SU-DHL-6 (cell line): ENCODE measurements around the gene PRKAR2A.

Source experiments
- EZH2phosphoT487 ChIP-seq: fragments of 200-600 bp; sonication (generic), shearing (Covaris generic); conservative IDR thresholded peaks from 2 replicates; pipeline ENCODE4 v1.6.1; 2018; ENCODE audit warnings: mild to moderate bottlenecking, antibody characterized with exemption, low read length, moderate library complexity, mixed read lengths
- TF ChIP-seq, protein P1 (sequence below): fragments of 200-600 bp; sonication (generic); IDR thresholded peaks from one replicate; pipeline ENCODE4 v1.5.1; 2017; ENCODE audit warnings: antibody characterized with exemption, mild to moderate bottlenecking, low read length, moderate library complexity; ENCODE audit not compliant: insufficient read depth, poor library complexity, severe bottlenecking

DNA sequence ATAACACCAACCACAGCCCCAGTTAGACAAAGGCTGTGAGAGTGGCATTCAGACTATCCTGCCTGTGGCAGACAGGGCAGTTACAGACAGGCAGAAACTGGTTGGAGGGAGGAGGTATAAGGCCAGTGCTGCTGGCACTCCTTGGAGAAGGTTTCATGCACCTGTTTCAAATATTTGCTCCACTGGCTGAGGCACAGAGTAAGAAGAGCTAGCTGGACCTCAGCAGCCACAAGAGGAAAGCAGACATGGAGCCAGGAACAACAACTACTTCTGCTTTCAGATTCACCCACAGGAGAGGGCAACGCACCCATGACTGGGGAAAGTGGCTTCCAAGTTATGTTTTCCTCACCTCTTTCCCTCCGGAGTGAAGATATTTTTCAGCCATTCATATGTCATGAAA, 11.5 kb upstream of the PRKAR2A start:
- TF ChIP-seq, protein P1, sequence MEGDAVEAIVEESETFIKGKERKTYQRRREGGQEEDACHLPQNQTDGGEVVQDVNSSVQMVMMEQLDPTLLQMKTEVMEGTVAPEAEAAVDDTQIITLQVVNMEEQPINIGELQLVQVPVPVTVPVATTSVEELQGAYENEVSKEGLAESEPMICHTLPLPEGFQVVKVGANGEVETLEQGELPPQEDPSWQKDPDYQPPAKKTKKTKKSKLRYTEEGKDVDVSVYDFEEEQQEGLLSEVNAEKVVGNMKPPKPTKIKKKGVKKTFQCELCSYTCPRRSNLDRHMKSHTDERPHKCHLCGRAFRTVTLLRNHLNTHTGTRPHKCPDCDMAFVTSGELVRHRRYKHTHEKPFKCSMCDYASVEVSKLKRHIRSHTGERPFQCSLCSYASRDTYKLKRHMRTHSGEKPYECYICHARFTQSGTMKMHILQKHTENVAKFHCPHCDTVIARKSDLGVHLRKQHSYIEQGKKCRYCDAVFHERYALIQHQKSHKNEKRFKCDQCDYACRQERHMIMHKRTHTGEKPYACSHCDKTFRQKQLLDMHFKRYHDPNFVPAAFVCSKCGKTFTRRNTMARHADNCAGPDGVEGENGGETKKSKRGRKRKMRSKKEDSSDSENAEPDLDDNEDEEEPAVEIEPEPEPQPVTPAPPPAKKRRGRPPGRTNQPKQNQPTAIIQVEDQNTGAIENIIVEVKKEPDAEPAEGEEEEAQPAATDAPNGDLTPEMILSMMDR: no peak
- no peak for TF ChIP-seq EZH2phosphoT487
